ENCODE results near the gene CMSS1. TPM values are rescaled to one million over a fixed set of nuclear protein-coding genes. Genes with fewer than 3 reads are reported as not detected.

The CMSS1 gene
- total RNA-seq, 4 donors from 2014 or later = 11.2 to 16.3 (median 14.1) TPM

- no peaks in the 10 kb centered on the region for H3K27me3 ChIP-seq
- H3K4me3 ChIP-seq = no peak overlapping the region
- no peaks in the 10 kb centered on the region for H3K9me3 ChIP-seq
- no peak for DNase-seq (ENCODE audit: extremely low spot score)
- peaks cover 15 to 53% (median 34%) of the 10 kb centered on the region in 4 donors for H3K4me1 ChIP-seq
- intact Hi-C loops (cut with DNase I) = no loop called here
- no peak overlapping the region for H3K27ac ChIP-seq (replicated peaks in 1 of 4)
- no peak for TF ChIP-seq POLR2AphosphoS5 (IDR thresholded peaks at IDR 0.05)
- no peak for TF ChIP-seq CTCF (IDR thresholded peaks at IDR 0.05)
- no peak for TF ChIP-seq EP300 (IDR thresholded peaks at IDR 0.05)
- TF ChIP-seq POLR2A (IDR thresholded peaks at IDR 0.05; ENCODE audit: low read depth) = no peak
- H3K36me3 ChIP-seq = no peaks in the 10 kb centered on the region
Observed at GRCh38 chr3:99951701-99952100, 134.0 kb downstream of the CMSS1 start.

DNA sequence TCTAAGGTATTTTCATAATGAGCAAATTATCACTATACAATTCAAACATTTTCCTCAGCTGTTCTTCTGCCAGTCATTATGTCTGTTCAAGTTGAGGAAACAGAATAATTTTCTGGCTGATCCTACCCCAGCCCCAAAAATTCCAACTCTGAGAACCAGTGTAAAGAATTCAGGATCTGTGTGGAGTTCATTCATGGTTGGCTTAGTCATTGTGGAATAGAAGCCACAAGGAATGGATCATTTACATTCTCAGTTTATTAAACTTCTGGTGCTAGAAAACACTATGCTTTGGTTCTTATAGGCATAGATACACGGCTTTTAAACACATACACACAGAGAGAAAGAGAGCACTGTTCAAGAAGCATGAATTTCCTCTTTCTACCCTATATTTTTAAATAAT lies 134.6 kb downstream of the CMSS1 start:
- Histone ChIP-seq H3K27me3 (no peaks in the 10 kb centered on the region), H3K4me3 (no peak overlapping the region), H3K27ac (replicated peaks in 1 of 4) (no peak overlapping the region), H3K36me3 (no peaks in the 10 kb centered on the region), H3K9me3 (no peaks in the 10 kb centered on the region), H3K4me1 (peaks cover 15 to 53% (median 37%) of the 10 kb centered on the region in 4 donors)
- no peak for TF ChIP-seq EP300 (IDR thresholded peaks at IDR 0.05)
- no peak for TF ChIP-seq CTCF (IDR thresholded peaks at IDR 0.05)
- TF ChIP-seq POLR2AphosphoS5 (IDR thresholded peaks at IDR 0.05) = no peak
- no peak for TF ChIP-seq POLR2A (IDR thresholded peaks at IDR 0.05; ENCODE audit: low read depth)
- intact Hi-C loops (cut with DNase I) = no loop called here
- DNase-seq (ENCODE audit: extremely low spot score) = no peak
- 88% methylated on average over 1 of the region's 1 CpG for WGBS

DNA sequence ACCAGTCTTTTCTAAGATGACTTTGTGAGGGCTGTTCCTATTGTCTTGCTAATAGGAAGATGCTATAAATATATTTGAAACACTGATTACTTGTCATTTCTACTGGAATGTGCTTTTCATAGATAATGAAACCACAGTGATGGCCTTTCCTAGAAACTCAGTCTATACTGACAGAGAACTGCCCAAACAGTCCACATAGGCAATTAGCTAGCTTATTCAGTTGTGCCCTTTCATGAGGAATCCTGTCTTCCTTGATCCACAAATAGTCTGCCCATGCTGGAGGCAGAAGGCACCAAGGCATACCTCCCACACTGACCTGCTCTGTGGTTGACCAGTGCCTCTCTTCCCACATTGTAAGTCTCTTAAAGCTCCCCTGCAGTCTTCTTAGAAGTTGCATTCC lies 135.9 kb downstream of the CMSS1 start:
- TF ChIP-seq POLR2AphosphoS5 (IDR thresholded peaks at IDR 0.05) (no peak), CTCF (IDR thresholded peaks at IDR 0.05) (no peak), POLR2A (IDR thresholded peaks at IDR 0.05; ENCODE audit: low read depth) (no peak), EP300 (IDR thresholded peaks at IDR 0.05) (no peak)
- H3K36me3 ChIP-seq = no peaks in the 10 kb centered on the region
- no peak for DNase-seq (ENCODE audit: extremely low spot score)
- no peaks in the 10 kb centered on the region for H3K27me3 ChIP-seq
- H3K4me3 ChIP-seq = no peak overlapping the region
- peaks cover 13 to 60% (median 47%) of the 10 kb centered on the region in 4 donors for H3K4me1 ChIP-seq
- H3K9me3 ChIP-seq = no peaks in the 10 kb centered on the region
- intact Hi-C loops (cut with DNase I) = no loop called here
- H3K27ac ChIP-seq (replicated peaks in 1 of 4) = no peak overlapping the region

- WGBS = 66% methylated on average over 4 of the region's 4 CpGs
- intact Hi-C loops (cut with DNase I) = no loop called here
Observed at GRCh38 chr3:99954914-99955644, 137.4 kb downstream of the CMSS1 start.

More at GRCh38 chr3:99954914-99955644, 137.4 kb downstream of the CMSS1 start:
- H3K4me1 ChIP-seq = peaks cover 11 to 61% (median 45%) of the 10 kb centered on the region in 4 donors
- H3K9me3 ChIP-seq = no peaks in the 10 kb centered on the region
- no peaks in the 10 kb centered on the region for H3K36me3 ChIP-seq
- no peak for TF ChIP-seq EP300 (IDR thresholded peaks at IDR 0.05)
- TF ChIP-seq CTCF (IDR thresholded peaks at IDR 0.05) = no peak
- no peak for TF ChIP-seq POLR2A (IDR thresholded peaks at IDR 0.05; ENCODE audit: low read depth)
- TF ChIP-seq POLR2AphosphoS5 (IDR thresholded peaks at IDR 0.05) = no peak
- no peak for DNase-seq (ENCODE audit: extremely low spot score)
- peak overlapping the region in 3 of 4 donors; percentile 10 to 18 (median 16) for H3K27ac ChIP-seq (replicated peaks in 1 of 4)
- no peaks in the 10 kb centered on the region for H3K27me3 ChIP-seq
- H3K4me3 ChIP-seq = no peak overlapping the region

Measured in esophagus muscularis mucosa (tissue), 4 donors.